K562 (cell line): Measurements from ENCODE around the gene KAZALD1. TPM values are rescaled to one million over a fixed set of nuclear protein-coding genes. Genes with fewer than 3 reads are reported as not detected.

Source experiments
- ATAC-seq: fragments of 200-7000 bp; cut with Tn5 transposase; 3 replicates; pipeline ENCODE4 v1.9.1; 2020; ENCODE audit warnings: moderate library complexity
- BruUV-seq: library from RNA; stranded (reverse); fragments of 400-500 nt; replicated peaks from 2 replicates; lab custom pipeline; 2021; lab: Mats Ljungman, UMichigan
- CTCF ChIA-PET: fragments of 300-600 bp; formaldehyde crosslinking; extraction: SDS; loops from one replicate; lab custom pipeline; 2021; ENCODE audit warnings: low intra/inter-chr PET ratio; lab: Yijun Ruan, JAX
- POLR2A ChIA-PET: fragments of 300-600, 350-650 bp; sonication (Branson Sonifier 250); formaldehyde crosslinking; extraction: SDS; loops from one replicate; lab custom pipeline; 2021; ENCODE audit warnings: antibody characterized with exemption, inconsistent platforms; lab: Yijun Ruan, JAX
- DNase-seq, 4 experiments: peaks; one replicate each; pipeline versions ENCODE4 v3.0.0 to v3.0.0-alpha.2; 2011 to 2018; ENCODE audit warnings: low spot score in 3 of 4, mixed read lengths in 3 of 4; ENCODE audit errors: extremely low read depth in 1 of 4
- FAIRE-seq: peaks from 2 replicates; lab custom pipeline; 2011; peaks lifted over from hg19 to GRCh38; lab: Jason Lieb, UNC
- H2AFZ ChIP-seq: 2 replicates; pipeline ENCODE4 v1.6.0; 2011; ENCODE audit warnings: low read depth, low read length, control low read depth, inconsistent platforms
- H3K27ac ChIP-seq: fragments of 200-600 bp; 3 replicates; pipeline ENCODE4 v1.8.0; 2011; ENCODE audit warnings: low read depth, mild to moderate bottlenecking, control low read depth, inconsistent platforms, low read length, moderate library complexity, mixed read lengths; ENCODE audit errors: extremely low read depth
- H3K27me3 ChIP-seq, 2 experiments: fragments of 300-600 bp in 1 of 2; 2 replicates in 1 of 2; 3 replicates in 1 of 2; pipeline versions ENCODE4 v1.6.0 to v1.8.0; 2011; ENCODE audit warnings: inconsistent platforms in 2 of 2, low read length in 2 of 2, mild to moderate bottlenecking in 1 of 2, mixed read lengths in 1 of 2, moderate library complexity in 1 of 2; ENCODE audit not compliant: control insufficient read depth in 2 of 2, insufficient read depth in 2 of 2
- H3K36me3 ChIP-seq: fragments of 300-600 bp; 3 replicates; pipeline ENCODE4 v1.8.0; 2011; ENCODE audit warnings: mild to moderate bottlenecking, low read length, inconsistent platforms; ENCODE audit not compliant: control insufficient read depth, insufficient read depth
- H3K4me1 ChIP-seq, 2 experiments: fragments of 200-600 bp in 1 of 2; replicated peaks in 1 of 2; 2 replicates in 1 of 2; 3 replicates in 1 of 2; pipeline versions ENCODE4 v1.5.1 to v1.8.0; 2011; ENCODE audit warnings: inconsistent platforms in 2 of 2, low read length in 2 of 2, mild to moderate bottlenecking in 1 of 2, mixed read lengths in 1 of 2, moderate library complexity in 1 of 2; ENCODE audit not compliant: control insufficient read depth in 2 of 2, insufficient read depth in 2 of 2
- H3K4me2 ChIP-seq: 2 replicates; pipeline ENCODE4 v1.6.1; 2011; ENCODE audit warnings: low read length, control low read depth, inconsistent platforms, mixed read lengths; ENCODE audit not compliant: insufficient read depth
- H3K4me3 ChIP-seq: fragments of 200-600 bp; sonication (generic), shearing (Covaris generic); 2 replicates; pipeline ENCODE4 v1.5.1; 2016; ENCODE audit warnings: control low read depth, inconsistent platforms
- H3K79me2 ChIP-seq: fragments of 200-600 bp; 3 replicates; pipeline ENCODE4 v1.8.0; 2011; ENCODE audit warnings: low read length, inconsistent platforms; ENCODE audit not compliant: control insufficient read depth, insufficient read depth
- H3K9ac ChIP-seq, 2 experiments: 2 replicates each; pipeline versions ENCODE4 v1.6.0 to v1.6.1; 2011; ENCODE audit warnings: low read depth in 2 of 2, low read length in 2 of 2, control low read depth in 1 of 2, inconsistent platforms in 1 of 2, mild to moderate bottlenecking in 1 of 2, mixed read lengths in 1 of 2; ENCODE audit not compliant: insufficient read depth in 1 of 2
- H3K9me1 ChIP-seq: one replicate; pipeline ENCODE4 v1.6.0; 2011; ENCODE audit warnings: inconsistent platforms, mild to moderate bottlenecking, low read length, moderate library complexity; ENCODE audit not compliant: control insufficient read depth, insufficient read depth
- H3K9me3 ChIP-seq: replicated peaks from 2 replicates; pipeline ENCODE4 v1.5.1; 2011; ENCODE audit warnings: low read depth, low read length, inconsistent platforms; ENCODE audit not compliant: control insufficient read depth, insufficient read depth
- H4K20me1 ChIP-seq: replicated peaks from 2 replicates; pipeline ENCODE4 v1.6.1; 2011; ENCODE audit warnings: low read length, inconsistent platforms, mixed read lengths; ENCODE audit not compliant: control insufficient read depth, insufficient read depth
- NFXL1 ChIP-seq: fragments of 450-650 bp; formaldehyde crosslinking; IDR thresholded peaks from 2 replicates; pipeline ENCODE4 v1.4.0; 2021; ENCODE audit warnings: mild to moderate bottlenecking
- SPI1 ChIP-seq: IDR thresholded peaks from 2 replicates; pipeline ENCODE4 v1.6.1; 2011; ENCODE audit warnings: low read depth, low read length, control low read depth, borderline replicate concordance
- TRIM24 ChIP-seq, 2 experiments: fragments of 450-650 bp; IDR thresholded peaks; 2 replicates each; pipeline ENCODE4 v1.6.1; 2016
- ZC3H8 ChIP-seq: fragments of 450-650 bp; IDR thresholded peaks from 2 replicates; pipeline ENCODE4 v1.6.1; 2017
- ZNF41 ChIP-seq: fragments of 250-450 bp; sonication (Bioruptor Pico); conservative IDR thresholded peaks from 2 replicates; pipeline ENCODE4 v1.4.0; 2020; ENCODE audit warnings: mild to moderate bottlenecking
- ZNF561 ChIP-seq: fragments of 450-650 bp; formaldehyde crosslinking; conservative IDR thresholded peaks from 2 replicates; pipeline ENCODE4 v1.4.0; 2020; ENCODE audit warnings: mild to moderate bottlenecking, moderate library complexity
- ZNF766 ChIP-seq: fragments of 200-800 bp; sonication (Bioruptor generic); conservative IDR thresholded peaks from 2 replicates; pipeline ENCODE4 v1.6.1; 2016; ENCODE audit warnings: missing genetic modification characterization, missing compliant biosample characterization
- WGBS: fragments of 100-300 bp; shearing (Covaris generic); methylation state at CpG from one replicate; pipeline ENCODE4 v1.1.6; 2016; ENCODE audit warnings: low coverage, mixed read lengths; ENCODE audit not compliant: insufficient coverage; ENCODE audit errors: missing lambda C conversion rate; 5-methylcytosine and 5-hydroxymethylcytosine counted together
- in situ Hi-C: fragments of 300-500 bp; cut with MboI; formaldehyde crosslinking; loops from 4 replicates; pipeline ENCODE4 v1.15.0; 2018; ENCODE audit warnings: inconsistent platforms, mixed read lengths
- intact Hi-C: fragments of 100-400 bp; cut with micrococcal nuclease; formaldehyde crosslinking; loops from 2 replicates; pipeline ENCODE4 v1.14.2; 2022
- polyA plus RNA-seq, 8 experiments: library from polyadenylated mRNA; depleted of rRNA in 4 of 8; stranded (reverse) in 5 of 8; unstranded in 3 of 8; fragments of >200 nt; fragmentation: Nextera tagmentation in 2 of 8; fragmentation: Illumina TruSeq in 1 of 8; extraction: Ambion mirVana in 2 of 8; extraction: Trizol in 1 of 8; gene quantifications; 2 replicates each; pipeline versions ENCODE4 v1.2.1 to v1.2.3, GENCODE V29; 2011 to 2014; ENCODE audit warnings: inconsistent platforms in 1 of 8, missing spikeins in 1 of 8
- total RNA-seq, 7 experiments: library from RNA; depleted of rRNA in 6 of 7; stranded (reverse); fragments of >200 nt in 6 of 7; fragmentation: Illumina TruSeq in 2 of 7; extraction: Trizol in 2 of 7; gene quantifications; 2 replicates each; pipeline versions ENCODE4 v1.2.1 to v1.2.3, GENCODE V29; 2011 to 2021; ENCODE audit warnings: low replicate concordance in 1 of 7

The KAZALD1 gene
- total and polyA plus RNA-seq, 9 of the 15 experiments (the other 6 are each of a cell fraction or from before 2014, with no cell fraction given): 0.15 to 10.0 (median 4.9) TPM

DNA sequence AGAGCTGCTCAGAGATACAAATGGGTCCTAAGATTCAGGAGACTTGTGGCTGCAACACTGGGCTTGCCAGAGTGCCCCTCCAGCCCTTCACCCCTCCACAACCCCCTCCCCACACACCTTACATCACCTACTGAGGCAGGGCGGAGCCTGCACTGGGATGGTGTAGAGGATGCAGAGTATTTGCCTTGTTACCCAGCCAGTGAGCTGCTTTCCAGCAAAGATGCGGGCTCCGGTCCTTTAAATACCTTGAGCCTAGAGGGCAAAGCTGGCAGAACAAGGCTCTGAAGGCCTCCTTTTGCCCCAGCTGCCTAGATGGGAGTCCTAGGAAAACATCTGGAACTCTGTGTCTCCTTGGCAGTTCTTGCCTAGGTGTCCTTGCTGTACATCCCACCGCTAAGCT lies 34.6 kb downstream of the KAZALD1 start:
- peaks cover 0 to 7% of the 10 kb centered on the region in 2 experiments; a peak in 2 of 5 replicates for H3K4me1 ChIP-seq
- no peak overlapping the region for H3K9ac ChIP-seq
- H3K36me3 ChIP-seq: no peaks in the 10 kb centered on the region
- ChIA-PET POLR2A (interaction anchor here (1.5 kb wide), 1 partner anchor 50 kb away, joined by 5 read pairs; no protein-coding TSS in a partner anchor), CTCF (interaction anchor here (2.4 kb wide), 1 partner anchor 46 kb away, joined by 17 read pairs; no protein-coding TSS in a partner anchor)
- H2AFZ ChIP-seq: no peak overlapping the region
- no peaks in the 10 kb centered on the region for H3K9me1 ChIP-seq
- no peak for ATAC-seq
- BruUV-seq: no TSS peak
- in situ Hi-C loops (loop anchor here (5.0 kb wide), 1 partner anchor 46 kb away; no protein-coding TSS in a partner anchor), intact Hi-C loops (no loop called here)
- H3K4me2 ChIP-seq: no peak overlapping the region
- H3K79me2 ChIP-seq: no peaks in the 10 kb centered on the region
- no peak overlapping the region for H3K27ac ChIP-seq
- H3K9me3 ChIP-seq: no peaks in the 10 kb centered on the region
- 0% methylated on average over 3 of the region's 4 CpGs for WGBS
- DNase-seq: no peak
- H3K4me3 ChIP-seq: no peak overlapping the region
- FAIRE-seq: no peak
- peaks cover 0 to 47% of the 10 kb centered on the region in 2 experiments; a peak in 2 of 5 replicates for H3K27me3 ChIP-seq
- TF ChIP-seq ZC3H8 (no peak), ZNF41 (no peak), ZNF766 (CRISPR knock-in tag) (no peak)
- H4K20me1 ChIP-seq: no peaks in the 10 kb centered on the region

GRCh38 chr10:101097881-101098280 lies 36.1 kb downstream of the KAZALD1 start:
- WGBS: 0% methylated on average over 2 of the region's 4 CpGs
- TF ChIP-seq NFXL1 (CRISPR knock-in tag) (no peak), ZNF561 (CRISPR knock-in tag) (no peak), SPI1 (no peak), TRIM24 (IDR thresholded peaks at IDR 0.05) (no peak)
- TF ChIP-seq, all 486 proteins: peak for 0
- intact Hi-C loops (no loop called here), in situ Hi-C loops (loop anchor here (5.0 kb wide), 1 partner anchor 44 kb away; no protein-coding TSS in a partner anchor)
- ATAC-seq: no peak
- Histone ChIP-seq H3K27me3 (peaks cover 0 to 47% of the 10 kb centered on the region in 2 experiments; a peak in 2 of 5 replicates), H2AFZ (no peak overlapping the region), H3K9me3 (no peaks in the 10 kb centered on the region), H3K4me3 (no peak overlapping the region), H3K9ac (no peak overlapping the region), H3K4me2 (no peak overlapping the region), H3K36me3 (no peaks in the 10 kb centered on the region), H3K4me1 (peaks cover 0 to 5% of the 10 kb centered on the region in 2 experiments; a peak in 2 of 5 replicates), H3K27ac (no peak overlapping the region), H4K20me1 (no peaks in the 10 kb centered on the region), H3K79me2 (no peaks in the 10 kb centered on the region), H3K9me1 (no peaks in the 10 kb centered on the region)
- FAIRE-seq: no peak
- ChIA-PET CTCF (no interaction called here), POLR2A (interaction anchor here (0.7 to 1.6 kb wide), 3 partner anchors 44 to 91 kb away, joined by 3 to 4 read pairs (median 4); no protein-coding TSS in a partner anchor)
- no TSS peak for BruUV-seq
- DNase-seq: no peak
